GM20000 (cell line): ENCODE data around the gene WWC1.

Source experiments
- DNase-seq: peaks from one replicate; pipeline ENCODE4 v3.0.0; 2012; ENCODE audit warnings: low spot score
- TF ChIP-seq, protein P1 (sequence below): IDR thresholded peaks from 2 replicates; pipeline ENCODE4 v1.5.1; 2012; ENCODE audit warnings: mild to moderate bottlenecking, control low read depth; ENCODE audit errors: extremely low read depth, missing control alignments

WWC1 gene

GRCh38 chr5:168477060-168477459 lies 185.6 kb downstream of the WWC1 start:
- TF ChIP-seq, protein P1, sequence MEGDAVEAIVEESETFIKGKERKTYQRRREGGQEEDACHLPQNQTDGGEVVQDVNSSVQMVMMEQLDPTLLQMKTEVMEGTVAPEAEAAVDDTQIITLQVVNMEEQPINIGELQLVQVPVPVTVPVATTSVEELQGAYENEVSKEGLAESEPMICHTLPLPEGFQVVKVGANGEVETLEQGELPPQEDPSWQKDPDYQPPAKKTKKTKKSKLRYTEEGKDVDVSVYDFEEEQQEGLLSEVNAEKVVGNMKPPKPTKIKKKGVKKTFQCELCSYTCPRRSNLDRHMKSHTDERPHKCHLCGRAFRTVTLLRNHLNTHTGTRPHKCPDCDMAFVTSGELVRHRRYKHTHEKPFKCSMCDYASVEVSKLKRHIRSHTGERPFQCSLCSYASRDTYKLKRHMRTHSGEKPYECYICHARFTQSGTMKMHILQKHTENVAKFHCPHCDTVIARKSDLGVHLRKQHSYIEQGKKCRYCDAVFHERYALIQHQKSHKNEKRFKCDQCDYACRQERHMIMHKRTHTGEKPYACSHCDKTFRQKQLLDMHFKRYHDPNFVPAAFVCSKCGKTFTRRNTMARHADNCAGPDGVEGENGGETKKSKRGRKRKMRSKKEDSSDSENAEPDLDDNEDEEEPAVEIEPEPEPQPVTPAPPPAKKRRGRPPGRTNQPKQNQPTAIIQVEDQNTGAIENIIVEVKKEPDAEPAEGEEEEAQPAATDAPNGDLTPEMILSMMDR, result no peak
- no peak for DNase-seq

DNA sequence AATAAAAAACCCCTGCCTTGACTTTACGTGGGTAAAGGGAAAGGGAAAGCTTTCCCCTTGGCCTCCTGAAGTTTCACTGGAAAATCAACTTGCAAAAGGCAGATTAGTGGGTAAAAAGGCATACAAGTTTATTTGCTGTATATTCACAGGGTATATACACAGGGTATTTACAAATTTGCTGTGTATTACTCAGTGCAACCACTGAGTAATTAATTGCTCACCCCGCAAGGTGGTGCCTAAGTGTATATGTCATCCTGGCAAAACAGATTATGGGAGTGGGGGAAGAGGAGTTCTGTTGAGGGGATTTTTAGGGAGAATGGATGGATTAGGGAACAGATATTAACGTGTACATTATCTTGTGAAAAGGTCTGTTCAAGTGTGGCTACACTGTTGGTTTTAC lies 187.7 kb downstream of the WWC1 start:
- TF ChIP-seq, protein P1, result no peak
- no peak for DNase-seq

DNA sequence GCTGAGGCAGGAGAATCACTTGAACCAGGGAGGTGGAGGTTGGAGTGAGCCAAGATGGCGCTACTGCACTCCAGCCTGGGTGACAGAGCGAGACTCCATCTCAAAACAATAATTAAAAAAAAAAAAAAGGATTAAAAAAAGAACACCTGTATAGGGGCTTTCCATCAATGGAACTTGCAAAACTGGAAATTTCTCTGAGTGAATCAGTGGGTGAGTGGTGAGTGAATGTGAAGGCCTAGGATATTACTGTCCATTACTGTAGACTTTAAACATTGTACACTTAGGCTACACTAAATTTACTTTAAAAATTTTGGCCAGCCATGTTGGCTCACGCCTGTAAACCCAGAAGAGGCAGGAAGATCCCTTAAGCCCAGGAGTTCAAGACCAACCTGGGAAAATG lies 189.2 kb downstream of the WWC1 start:
- DNase-seq, result no peak
- TF ChIP-seq, protein P1, result no peak

DNA sequence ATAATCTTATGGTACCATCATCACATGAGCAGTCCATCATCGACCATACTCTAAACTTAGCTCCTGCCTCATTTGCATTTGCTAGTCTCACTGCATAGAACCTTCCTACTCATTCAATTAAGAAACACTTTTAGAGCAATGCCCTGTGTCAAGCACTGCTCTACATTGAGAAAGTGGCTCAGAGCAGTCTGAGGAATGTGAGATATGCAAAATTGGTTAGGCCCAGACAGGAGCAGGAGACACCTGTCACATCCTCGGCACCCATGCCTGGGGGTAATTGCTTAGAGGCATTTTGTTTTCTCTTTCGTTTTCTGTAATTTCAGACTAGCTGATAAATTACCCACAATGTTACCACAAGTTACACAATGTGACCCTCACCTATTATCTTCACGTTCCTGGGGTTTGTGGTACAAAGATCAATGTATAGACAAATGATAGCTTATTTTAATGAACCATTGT lies 189.9 kb downstream of the WWC1 start:
- DNase-seq, result peak; percentile 77
- TF ChIP-seq, protein P1, result no peak

GRCh38 chr5:168482361-168482760 lies 190.9 kb downstream of the WWC1 start:
- TF ChIP-seq, protein P1, result no peak
- DNase-seq, result no peak

DNA sequence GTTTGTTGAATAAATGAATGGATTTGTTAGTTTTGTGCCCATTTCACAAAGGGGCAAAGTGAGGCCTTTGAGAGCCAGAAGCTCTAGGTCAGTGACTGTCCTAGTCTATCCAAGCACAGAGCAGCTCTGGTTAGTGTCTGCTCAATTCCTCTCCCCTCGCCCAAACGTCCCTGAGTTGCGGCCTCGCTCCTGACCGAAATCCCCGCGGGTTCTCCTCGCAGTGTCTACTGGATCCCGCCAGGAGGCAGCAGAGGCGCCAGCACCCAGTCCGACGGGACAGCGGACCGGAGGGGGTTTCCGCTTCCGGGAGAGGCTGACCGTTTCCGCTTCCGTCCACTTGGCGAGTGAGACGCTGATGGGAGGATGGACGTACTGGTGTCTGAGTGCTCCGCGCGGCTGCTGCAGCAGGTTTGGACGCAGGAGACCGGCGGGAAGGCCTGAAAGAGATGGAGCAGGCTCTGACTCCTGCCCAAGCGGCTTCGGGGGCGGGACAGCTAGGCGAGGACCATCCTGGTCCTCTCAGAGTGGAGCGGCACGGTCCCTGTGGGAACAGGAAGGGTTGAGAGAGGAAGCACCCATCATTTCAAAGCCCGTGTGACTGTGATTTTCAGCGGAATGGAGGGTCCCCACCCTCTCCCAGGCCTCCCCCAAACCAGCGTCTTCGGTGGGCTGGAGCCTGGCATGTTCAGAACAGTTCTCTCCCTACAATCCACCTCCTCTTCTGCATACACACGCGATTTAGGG lies 194.9 kb downstream of the WWC1 start, which contains the start of gene RARS1:
RARS1 (plus strand) TSS at position 336 of the 744 bp plus-strand sequence; CDS start at position 364, 28 bp downstream.
- TF ChIP-seq, protein P1, result peak; percentile 93
- peak; percentile 93 for DNase-seq

DNA sequence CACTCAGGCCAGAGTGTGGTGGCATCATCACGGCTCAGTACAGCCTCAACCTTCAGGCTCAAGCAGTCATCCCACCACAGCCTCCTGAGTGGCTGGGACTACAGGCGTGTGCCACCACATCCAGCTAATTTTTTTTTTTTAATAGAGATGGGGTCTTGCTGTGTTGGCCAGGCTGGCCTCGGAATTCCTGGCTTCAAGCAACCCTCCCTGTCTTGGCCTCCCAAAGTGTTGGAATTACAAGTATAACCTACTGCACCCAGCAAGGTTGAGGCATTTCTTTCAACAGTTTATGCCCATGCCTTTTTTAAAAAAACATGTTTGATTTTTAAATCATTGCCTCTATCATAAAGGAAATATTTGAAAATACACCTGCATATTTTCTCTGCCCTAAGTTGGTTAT lies 197.6 kb downstream of the WWC1 start:
- DNase-seq, result no peak
- TF ChIP-seq, protein P1, result no peak
